NCI-H1092 treated with DMSO at 0.1 percent for 48 hours (cell line): ENCODE data around the gene PLET1.
"Not testable (repeated sequence)": the region's sequence is repeated elsewhere in the genome, so short reads cannot be mapped to it uniquely, and the experiment has no call there.

Experiments
- DNase-seq: peaks from one replicate; lab custom pipeline; 2025; lab: John Stamatoyannopoulos, UW

PLET1 gene

GRCh38 chr11:112212290-112212689, 48.4 kb downstream of the PLET1 start:
- no peak for DNase-seq

GRCh38 chr11:112211536-112211935, 49.1 kb downstream of the PLET1 start:
- no peak for DNase-seq

GRCh38 chr11:112210890-112211289, 49.8 kb downstream of the PLET1 start:
- DNase-seq = no peak

- no peak for DNase-seq
Observed at GRCh38 chr11:112206071-112206470, 54.6 kb downstream of the PLET1 start.

- no peak for DNase-seq
Observed at GRCh38 chr11:112200252-112200651, 60.4 kb downstream of the PLET1 start.

- DNase-seq = not testable (repeated sequence)
Observed at GRCh38 chr11:112199101-112199500, 61.6 kb downstream of the PLET1 start.
